Keratinocyte (primary cell): ENCODE measurements around the gene SERGEF.

ENCODE experiments used
- EZH2 ChIP-seq: IDR thresholded peaks from one replicate; pipeline ENCODE4 v1.6.1; 2012; ENCODE audit warnings: inconsistent platforms, mild to moderate bottlenecking, low read length, moderate library complexity
- TF ChIP-seq, protein P1 (sequence below), 3 experiments: IDR thresholded peaks in 1 of 3; conservative IDR thresholded peaks in 1 of 3; optimal IDR thresholded peaks in 1 of 3; 2 replicates in 2 of 3; 3 replicates in 1 of 3; pipeline versions ENCODE3 to v1.5.1; 2011; ENCODE audit warnings: low read length in 3 of 3, mild to moderate bottlenecking in 3 of 3, moderate library complexity in 2 of 3, control low read depth in 1 of 3, inconsistent platforms in 1 of 3; ENCODE audit not compliant: insufficient read depth in 2 of 3; ENCODE audit errors: extremely low read depth in 1 of 3

DNA sequence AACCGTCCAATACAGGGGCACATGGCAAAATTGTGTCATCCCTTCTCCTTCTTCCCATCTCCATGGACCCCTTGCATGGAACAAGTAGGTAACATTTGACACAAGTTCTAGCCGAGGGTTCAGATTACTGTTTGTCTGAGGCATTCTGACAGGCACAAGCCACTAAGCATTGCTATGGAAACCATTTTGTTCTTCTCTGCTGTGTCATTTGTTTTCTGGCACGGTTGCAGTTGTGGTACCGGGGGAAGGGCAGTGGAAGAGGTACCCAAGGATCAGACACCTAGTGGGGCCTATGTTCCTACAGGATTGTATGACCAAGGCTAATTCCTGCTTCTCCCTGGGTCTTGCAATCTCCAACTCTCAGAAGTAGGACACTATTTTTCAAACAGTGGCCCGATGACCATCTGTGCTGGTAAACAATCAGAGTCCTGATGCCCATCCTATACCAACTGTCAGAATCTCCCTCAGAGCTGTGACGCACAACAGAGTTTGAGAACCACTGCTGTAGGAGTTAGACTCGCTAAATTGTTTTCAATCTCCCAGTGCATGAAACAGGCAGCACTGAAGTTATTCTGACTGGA, 209.0 kb downstream of the SERGEF start:
- TF ChIP-seq, protein P1, sequence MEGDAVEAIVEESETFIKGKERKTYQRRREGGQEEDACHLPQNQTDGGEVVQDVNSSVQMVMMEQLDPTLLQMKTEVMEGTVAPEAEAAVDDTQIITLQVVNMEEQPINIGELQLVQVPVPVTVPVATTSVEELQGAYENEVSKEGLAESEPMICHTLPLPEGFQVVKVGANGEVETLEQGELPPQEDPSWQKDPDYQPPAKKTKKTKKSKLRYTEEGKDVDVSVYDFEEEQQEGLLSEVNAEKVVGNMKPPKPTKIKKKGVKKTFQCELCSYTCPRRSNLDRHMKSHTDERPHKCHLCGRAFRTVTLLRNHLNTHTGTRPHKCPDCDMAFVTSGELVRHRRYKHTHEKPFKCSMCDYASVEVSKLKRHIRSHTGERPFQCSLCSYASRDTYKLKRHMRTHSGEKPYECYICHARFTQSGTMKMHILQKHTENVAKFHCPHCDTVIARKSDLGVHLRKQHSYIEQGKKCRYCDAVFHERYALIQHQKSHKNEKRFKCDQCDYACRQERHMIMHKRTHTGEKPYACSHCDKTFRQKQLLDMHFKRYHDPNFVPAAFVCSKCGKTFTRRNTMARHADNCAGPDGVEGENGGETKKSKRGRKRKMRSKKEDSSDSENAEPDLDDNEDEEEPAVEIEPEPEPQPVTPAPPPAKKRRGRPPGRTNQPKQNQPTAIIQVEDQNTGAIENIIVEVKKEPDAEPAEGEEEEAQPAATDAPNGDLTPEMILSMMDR (optimal IDR thresholded peaks at IDR 0.05 in 1 of 3, IDR thresholded peaks at IDR 0.05 in 1 of 3, conservative IDR thresholded peaks at IDR 0.05 in 1 of 3; ENCODE audit: extremely low read depth in 1 of 3, insufficient read depth in 2 of 3, low read length in 3 of 3): no peak
- no peak for TF ChIP-seq EZH2
